Activated CD8-positive, alpha-beta memory T cell treated with anti-CD3 and anti-CD28 coated beads for 48 hours (primary cell): ENCODE measurements around the gene SPATA6.

Experiments used
- DNase-seq, 3 experiments: peaks; one replicate each; pipeline ENCODE4 v3.0.0-alpha.2; 2020; ENCODE audit warnings: low read depth in 2 of 3, low spot score in 2 of 3

The SPATA6 gene

GRCh38 chr1:48258106-48258505, 213.9 kb downstream of the SPATA6 start:
- DNase-seq: no peak

DNA sequence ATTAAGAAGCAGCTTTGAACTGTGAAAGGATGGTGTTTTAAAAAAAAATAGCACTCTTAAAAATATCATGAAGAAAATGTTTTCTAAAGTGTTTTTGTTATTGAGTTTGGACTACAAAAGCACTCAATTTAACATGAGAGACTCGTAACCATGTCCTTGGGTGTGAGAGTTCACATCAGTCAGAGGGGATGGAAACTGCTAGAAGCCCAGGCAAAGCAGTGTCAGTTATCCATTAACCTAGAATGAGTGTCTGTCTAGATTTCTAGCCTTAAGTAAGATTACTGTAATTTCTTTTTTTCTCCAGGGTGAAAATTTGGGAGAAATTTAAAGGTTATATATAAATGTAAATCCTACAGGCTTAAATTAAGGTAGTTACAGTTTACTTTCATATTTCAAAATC, 217.8 kb downstream of the SPATA6 start:
- no peak for DNase-seq

DNA sequence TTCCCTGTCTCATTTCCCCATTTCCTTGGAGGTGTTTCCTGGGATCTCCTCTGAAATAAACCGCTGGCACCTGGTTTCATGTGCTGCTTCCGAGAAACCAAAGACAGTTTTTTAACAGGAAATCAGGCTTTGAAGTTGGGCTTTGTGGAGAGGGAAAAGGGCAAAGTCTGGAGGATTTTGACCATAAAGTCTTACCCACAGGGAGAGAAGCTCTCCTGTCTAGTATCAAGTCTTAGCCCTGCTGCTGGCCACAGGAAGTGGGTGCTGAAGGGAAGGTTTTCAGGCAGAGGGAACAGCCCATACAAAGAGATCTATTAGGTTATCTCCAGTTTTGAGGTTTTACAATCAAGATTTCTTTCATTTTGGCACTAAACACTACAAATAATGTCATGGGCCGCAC, 220.2 kb downstream of the SPATA6 start:
- no peak for DNase-seq

DNA sequence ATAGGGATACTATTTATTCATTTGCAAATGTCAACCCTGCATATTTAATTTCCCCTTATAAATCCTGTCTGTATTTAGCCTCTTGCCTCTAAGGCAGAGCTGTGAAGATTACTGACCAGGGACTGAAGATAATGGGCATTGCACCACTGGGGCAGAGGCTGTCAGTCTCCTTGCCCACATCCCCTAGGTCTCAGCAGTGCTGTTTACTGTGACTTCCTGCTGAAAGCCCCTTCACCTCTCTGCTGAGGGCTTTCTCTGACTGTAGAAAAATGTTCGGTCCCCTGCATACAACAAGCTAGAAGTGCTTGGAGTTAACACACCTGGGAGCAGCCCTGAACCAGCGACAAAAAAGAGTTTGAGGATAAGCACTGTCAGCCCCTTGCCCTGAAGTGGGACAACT, 220.7 kb downstream of the SPATA6 start:
- no peak for DNase-seq

- no peak for DNase-seq
Observed at GRCh38 chr1:48250572-48250971, 221.4 kb downstream of the SPATA6 start.

- DNase-seq: no peak
Observed at GRCh38 chr1:48249868-48250267, 222.1 kb downstream of the SPATA6 start.

DNA sequence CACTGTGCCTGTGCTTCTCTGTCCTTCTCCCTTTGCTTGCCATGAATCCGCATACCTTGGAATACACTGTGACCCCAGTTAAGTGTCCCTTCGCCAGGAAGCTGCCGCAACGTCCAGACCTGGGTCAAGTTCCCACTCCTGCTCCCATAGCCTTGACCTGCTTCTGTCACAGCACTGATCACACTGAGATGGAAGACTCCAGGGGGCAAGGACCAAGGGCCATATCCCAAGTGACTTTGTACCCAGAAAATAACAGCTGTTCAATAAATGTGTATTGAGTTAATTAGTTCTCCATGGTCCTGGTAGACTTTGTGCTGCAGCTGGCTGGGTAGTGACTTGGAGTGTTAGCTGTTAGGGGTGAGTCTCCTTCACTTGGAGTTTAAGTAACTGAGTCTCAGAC, 223.6 kb downstream of the SPATA6 start:
- DNase-seq: no peak

DNA sequence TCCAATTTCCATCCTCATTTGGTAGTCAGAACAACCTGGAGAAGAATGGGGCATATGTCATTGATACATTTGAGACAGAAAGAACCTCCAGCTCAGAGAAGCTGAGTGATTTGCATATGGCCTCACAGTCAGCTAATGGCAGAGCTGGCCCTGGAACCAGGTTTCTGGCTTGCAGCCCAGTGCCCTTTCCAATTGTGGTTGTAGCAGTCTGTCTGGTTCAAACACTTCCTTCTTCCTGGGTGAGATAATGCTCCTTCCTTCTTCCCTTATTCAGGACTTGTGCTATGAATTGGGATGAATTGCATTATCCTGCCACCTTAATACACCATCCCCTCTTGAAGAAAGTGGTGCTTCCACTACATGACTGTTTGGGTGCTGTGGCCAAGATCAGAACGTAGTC, 225.3 kb downstream of the SPATA6 start:
- DNase-seq: no peak
